Measurements from ENCODE around the gene FAM98C. TPM values are rescaled to one million over a fixed set of nuclear protein-coding genes. Genes with fewer than 3 reads are reported as not detected.

FAM98C gene
- total and polyA plus RNA-seq, 10 donors, result 18.0 to 27.4 (median 25.2) TPM

GRCh38 chr19:38374332-38375097, 28.4 kb upstream of the FAM98C start, which contains the start of gene PSMD8:
Gene PSMD8, plus strand, starts transcription at chr19:38374571. Its CDS starts 31 bp downstream, at chr19:38374602.
- no peaks in the 10 kb centered on the region for H3K27me3 ChIP-seq (replicated peaks in 1 of 7)
- TF ChIP-seq POLR2A (IDR thresholded peaks at IDR 0.05) (peak; percentile 78 to 84 (median 83)), POLR2AphosphoS5 (IDR thresholded peaks at IDR 0.05) (peak; percentile 97 to 99 (median 97))
- TF ChIP-seq, protein P1, sequence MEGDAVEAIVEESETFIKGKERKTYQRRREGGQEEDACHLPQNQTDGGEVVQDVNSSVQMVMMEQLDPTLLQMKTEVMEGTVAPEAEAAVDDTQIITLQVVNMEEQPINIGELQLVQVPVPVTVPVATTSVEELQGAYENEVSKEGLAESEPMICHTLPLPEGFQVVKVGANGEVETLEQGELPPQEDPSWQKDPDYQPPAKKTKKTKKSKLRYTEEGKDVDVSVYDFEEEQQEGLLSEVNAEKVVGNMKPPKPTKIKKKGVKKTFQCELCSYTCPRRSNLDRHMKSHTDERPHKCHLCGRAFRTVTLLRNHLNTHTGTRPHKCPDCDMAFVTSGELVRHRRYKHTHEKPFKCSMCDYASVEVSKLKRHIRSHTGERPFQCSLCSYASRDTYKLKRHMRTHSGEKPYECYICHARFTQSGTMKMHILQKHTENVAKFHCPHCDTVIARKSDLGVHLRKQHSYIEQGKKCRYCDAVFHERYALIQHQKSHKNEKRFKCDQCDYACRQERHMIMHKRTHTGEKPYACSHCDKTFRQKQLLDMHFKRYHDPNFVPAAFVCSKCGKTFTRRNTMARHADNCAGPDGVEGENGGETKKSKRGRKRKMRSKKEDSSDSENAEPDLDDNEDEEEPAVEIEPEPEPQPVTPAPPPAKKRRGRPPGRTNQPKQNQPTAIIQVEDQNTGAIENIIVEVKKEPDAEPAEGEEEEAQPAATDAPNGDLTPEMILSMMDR (IDR thresholded peaks at IDR 0.05 in 8 of 11, conservative IDR thresholded peaks at IDR 0.05 in 3 of 11), result peak in 9 of 11 experiments; percentile 5 to 78 (median 49)
- peak; percentile 100 for DNase-seq
- peak within 1 kb of the TSS; percentile 72 to 92 (median 87) for H3K4me3 ChIP-seq
- peaks cover 12 to 40% (median 26%) of the 10 kb centered on the region in 6 donors for H3K4me1 ChIP-seq
- WGBS, 5 donors, result 0% methylated on average over 25 to 65 of the region's 65 CpGs
- peaks cover 0 to 36% (median 22%) of the 10 kb centered on the region in 6 donors for H3K36me3 ChIP-seq
- peak within 1 kb of the TSS; percentile 88 to 97 (median 92) for H3K27ac ChIP-seq
- intact Hi-C loops (cut with DNase I; ENCODE audit: low total_unique reads), result loop anchor here (5.0 kb wide), 1 partner anchor 37 kb away; the partner anchor contains the start of gene CATSPERG
- no peaks in the 10 kb centered on the region for H3K9me3 ChIP-seq

GRCh38 chr19:38375098-38375493, 27.8 kb upstream of the FAM98C start:
- 1 to 3% (median 2%) methylated on average over 18 of the region's 18 CpGs for WGBS, 5 donors
- Histone ChIP-seq H3K4me1 (peaks cover 12 to 40% (median 26%) of the 10 kb centered on the region in 6 donors), H3K27ac (peak overlapping the region; percentile 88 to 97 (median 92)), H3K27me3 (replicated peaks in 1 of 7) (no peaks in the 10 kb centered on the region), H3K36me3 (peaks cover 3 to 42% (median 28%) of the 10 kb centered on the region in 6 donors), H3K9me3 (no peaks in the 10 kb centered on the region), H3K4me3 (peak overlapping the region; percentile 72 to 92 (median 87))
- intact Hi-C loops (cut with DNase I; ENCODE audit: low total_unique reads), result no loop called here
- no peak for DNase-seq
- TF ChIP-seq POLR2AphosphoS5 (IDR thresholded peaks at IDR 0.05) (no peak), POLR2A (IDR thresholded peaks at IDR 0.05) (no peak)
- TF ChIP-seq, protein P1 (IDR thresholded peaks at IDR 0.05 in 8 of 11, conservative IDR thresholded peaks at IDR 0.05 in 3 of 11), result no peak

GRCh38 chr19:38375748-38376147, 27.1 kb upstream of the FAM98C start:
- DNase-seq, result no peak
- no peaks in the 10 kb centered on the region for H3K9me3 ChIP-seq
- TF ChIP-seq, protein P1 (IDR thresholded peaks at IDR 0.05 in 8 of 11, conservative IDR thresholded peaks at IDR 0.05 in 3 of 11), result no peak
- no peak for TF ChIP-seq POLR2AphosphoS5 (IDR thresholded peaks at IDR 0.05)
- no peak for TF ChIP-seq POLR2A (IDR thresholded peaks at IDR 0.05)
- peaks cover 3 to 48% (median 33%) of the 10 kb centered on the region in 6 donors for H3K36me3 ChIP-seq
- intact Hi-C loops (cut with DNase I; ENCODE audit: low total_unique reads), result no loop called here
- no peaks in the 10 kb centered on the region for H3K27me3 ChIP-seq (replicated peaks in 1 of 7)
- no peak overlapping the region for H3K27ac ChIP-seq
- peaks cover 12 to 40% (median 26%) of the 10 kb centered on the region in 6 donors for H3K4me1 ChIP-seq
- H3K4me3 ChIP-seq, result peak overlapping the region; percentile 72 to 92 (median 87)
- 90 to 97% (median 94%) methylated on average over 5 of the region's 5 CpGs for WGBS, 5 donors

DNA sequence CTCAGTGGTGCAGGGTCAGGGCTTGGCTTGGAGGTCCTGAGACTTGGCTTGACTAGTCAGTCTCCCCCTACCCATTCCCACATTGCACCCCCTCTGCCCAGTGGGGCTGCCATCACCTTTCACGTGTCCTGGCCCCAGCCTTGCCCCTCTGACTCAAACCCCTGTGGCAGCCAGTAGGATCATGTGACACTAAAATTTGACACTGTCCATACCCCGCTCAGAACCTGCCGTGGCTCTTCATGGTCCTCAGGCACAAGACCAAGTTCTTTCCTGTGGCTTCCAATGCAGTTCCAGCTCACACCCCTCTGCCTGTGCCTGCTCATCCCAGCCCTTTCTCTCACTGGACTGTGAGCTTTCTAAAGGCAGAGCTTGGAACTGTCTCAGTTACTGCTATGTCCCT, 26.3 kb upstream of the FAM98C start:
- peak overlapping the region in 1 of 8 donors; percentile 83 for H3K4me3 ChIP-seq
- peaks cover 6 to 57% (median 41%) of the 10 kb centered on the region in 6 donors for H3K36me3 ChIP-seq
- peaks cover 12 to 40% (median 26%) of the 10 kb centered on the region in 6 donors for H3K4me1 ChIP-seq
- WGBS, 5 donors, result 87 to 93% (median 89%) methylated on average over 3 of the region's 3 CpGs
- DNase-seq, result no peak
- no peaks in the 10 kb centered on the region for H3K9me3 ChIP-seq
- H3K27me3 ChIP-seq (replicated peaks in 1 of 7), result no peaks in the 10 kb centered on the region
- TF ChIP-seq POLR2A (IDR thresholded peaks at IDR 0.05) (no peak), POLR2AphosphoS5 (IDR thresholded peaks at IDR 0.05) (no peak)
- TF ChIP-seq, protein P1 (IDR thresholded peaks at IDR 0.05 in 8 of 11, conservative IDR thresholded peaks at IDR 0.05 in 3 of 11), result no peak
- intact Hi-C loops (cut with DNase I; ENCODE audit: low total_unique reads), result no loop called here
- H3K27ac ChIP-seq, result no peak overlapping the region

Data from spleen (tissue), 11 donors.